ENCODE results near the gene KRT72.

GRCh38 chr12:52628841-52629240, 27.6 kb upstream of the KRT72 start:
- TF ChIP-seq EZH2 (IDR thresholded peaks at IDR 0.05; ENCODE audit: low read length) (no peak), CTCF (optimal IDR thresholded peaks at IDR 0.05 in 1 of 3, IDR thresholded peaks at IDR 0.05 in 1 of 3, conservative IDR thresholded peaks at IDR 0.05 in 1 of 3; ENCODE audit: extremely low read depth in 1 of 3, insufficient read depth in 2 of 3, low read length in 3 of 3) (no peak)

Measured in keratinocyte (primary cell).